Measurements from ENCODE around the gene UNC45B.
"Not testable (repeated sequence)": the region's sequence is repeated elsewhere in the genome, so short reads cannot be mapped to it uniquely, and the experiment has no call there.

The UNC45B gene

DNA sequence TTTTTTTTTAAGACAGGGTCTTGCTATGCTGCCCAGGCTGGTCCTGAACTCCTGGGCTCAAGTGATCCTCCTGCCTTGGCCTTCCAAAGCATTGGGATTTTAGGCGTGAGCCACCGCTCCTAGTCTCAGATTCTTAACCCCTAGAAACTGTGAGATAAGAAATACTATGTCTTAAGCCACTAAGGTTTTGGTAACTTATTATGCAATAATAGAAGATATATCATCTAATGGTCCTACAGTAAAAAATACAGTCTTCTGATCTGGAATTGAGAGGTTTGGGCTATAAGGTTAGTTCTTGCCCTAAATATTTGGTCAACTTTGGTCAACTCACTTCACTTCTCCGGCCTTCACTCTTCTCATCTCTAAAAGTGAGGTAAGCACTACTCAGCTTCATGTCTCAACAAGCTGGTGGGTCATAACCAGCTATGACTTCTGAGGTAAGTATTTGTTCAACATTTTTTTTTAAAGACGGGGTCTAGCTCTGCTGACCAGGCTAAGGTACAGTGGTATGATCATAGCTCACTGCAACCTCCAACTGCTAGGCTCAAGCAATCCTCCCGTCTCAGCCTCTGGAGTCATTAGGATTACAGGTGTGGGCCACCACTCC is 42.7 kb upstream of the UNC45B start:
- H3K9me3 Mint-ChIP-seq, result no peaks in the 10 kb centered on the region
- no peaks in the 10 kb centered on the region for H3K4me1 Mint-ChIP-seq
- peaks cover 43% of the 10 kb centered on the region for H3K36me3 Mint-ChIP-seq (ENCODE audit: low read depth)
- H3K27me3 Mint-ChIP-seq (ENCODE audit: low read depth), result no peaks in the 10 kb centered on the region
- no peak overlapping the region for H3K27ac Mint-ChIP-seq
- no peak overlapping the region for H3K4me3 Mint-ChIP-seq
- TF ChIP-seq, protein P1, sequence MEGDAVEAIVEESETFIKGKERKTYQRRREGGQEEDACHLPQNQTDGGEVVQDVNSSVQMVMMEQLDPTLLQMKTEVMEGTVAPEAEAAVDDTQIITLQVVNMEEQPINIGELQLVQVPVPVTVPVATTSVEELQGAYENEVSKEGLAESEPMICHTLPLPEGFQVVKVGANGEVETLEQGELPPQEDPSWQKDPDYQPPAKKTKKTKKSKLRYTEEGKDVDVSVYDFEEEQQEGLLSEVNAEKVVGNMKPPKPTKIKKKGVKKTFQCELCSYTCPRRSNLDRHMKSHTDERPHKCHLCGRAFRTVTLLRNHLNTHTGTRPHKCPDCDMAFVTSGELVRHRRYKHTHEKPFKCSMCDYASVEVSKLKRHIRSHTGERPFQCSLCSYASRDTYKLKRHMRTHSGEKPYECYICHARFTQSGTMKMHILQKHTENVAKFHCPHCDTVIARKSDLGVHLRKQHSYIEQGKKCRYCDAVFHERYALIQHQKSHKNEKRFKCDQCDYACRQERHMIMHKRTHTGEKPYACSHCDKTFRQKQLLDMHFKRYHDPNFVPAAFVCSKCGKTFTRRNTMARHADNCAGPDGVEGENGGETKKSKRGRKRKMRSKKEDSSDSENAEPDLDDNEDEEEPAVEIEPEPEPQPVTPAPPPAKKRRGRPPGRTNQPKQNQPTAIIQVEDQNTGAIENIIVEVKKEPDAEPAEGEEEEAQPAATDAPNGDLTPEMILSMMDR (IDR thresholded peaks at IDR 0.05; ENCODE audit: unreplicated experiment in 3 of 3), result no peak

DNA sequence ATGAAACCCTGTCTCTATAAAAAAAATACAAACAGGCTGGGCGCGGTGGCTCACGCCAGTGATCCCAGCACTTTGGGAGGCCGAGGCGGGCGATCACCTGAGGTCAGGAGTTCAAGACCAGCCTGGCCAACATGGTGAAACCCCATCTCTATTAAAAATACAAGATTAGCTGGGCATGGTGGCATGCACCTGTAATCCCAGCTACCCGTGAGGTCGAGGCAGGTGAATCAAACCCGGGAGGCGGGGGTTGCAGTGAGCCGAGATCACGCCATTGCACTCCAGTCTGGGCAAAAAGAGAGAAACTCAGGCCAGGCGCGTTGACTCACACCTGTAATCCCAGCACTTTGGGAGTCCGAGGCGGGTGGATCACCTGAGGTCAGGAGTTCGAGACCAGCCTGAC is 36.8 kb upstream of the UNC45B start:
- not testable (repeated sequence) for H3K4me1 Mint-ChIP-seq

DNA sequence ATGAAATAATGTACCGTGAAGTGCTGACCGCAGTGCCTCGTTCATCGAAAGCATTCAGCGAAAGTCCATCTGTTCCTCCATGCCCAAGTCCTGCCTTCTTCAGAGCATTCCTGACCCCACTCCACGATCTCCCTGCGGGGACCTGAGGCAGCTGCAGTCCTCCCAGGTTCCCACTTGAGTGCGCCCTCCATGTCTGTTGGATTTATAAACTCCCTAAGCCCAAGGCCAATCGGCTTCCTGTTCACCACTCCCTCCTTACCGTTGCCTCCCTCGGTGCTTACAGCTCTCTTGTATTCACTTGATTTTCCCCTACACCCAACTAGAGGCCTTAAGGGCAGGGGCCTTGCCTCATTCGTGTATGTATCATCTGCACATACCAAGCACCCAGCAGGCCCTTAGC is 30.8 kb upstream of the UNC45B start:
- no peak overlapping the region for H3K27ac Mint-ChIP-seq
- H3K9me3 Mint-ChIP-seq, result no peaks in the 10 kb centered on the region
- H3K4me3 Mint-ChIP-seq, result peak overlapping the region in 1 of 3 experiments; percentile 19
- peaks cover 12% of the 10 kb centered on the region for H3K27me3 Mint-ChIP-seq (ENCODE audit: low read depth)
- H3K4me1 Mint-ChIP-seq, result no peaks in the 10 kb centered on the region
- H3K36me3 Mint-ChIP-seq (ENCODE audit: low read depth), result no peaks in the 10 kb centered on the region
- TF ChIP-seq, protein P1 (IDR thresholded peaks at IDR 0.05; ENCODE audit: unreplicated experiment in 3 of 3), result no peak

More for the DNA sequence above, 36.8 kb upstream of the UNC45B start:
- H3K36me3 Mint-ChIP-seq (ENCODE audit: low read depth), result peaks cover 17% of the 10 kb centered on the region
- H3K27ac Mint-ChIP-seq; H3K4me3 Mint-ChIP-seq; H3K27me3 Mint-ChIP-seq (ENCODE audit: low read depth); H3K9me3 Mint-ChIP-seq: not testable (repeated sequence)

DNA sequence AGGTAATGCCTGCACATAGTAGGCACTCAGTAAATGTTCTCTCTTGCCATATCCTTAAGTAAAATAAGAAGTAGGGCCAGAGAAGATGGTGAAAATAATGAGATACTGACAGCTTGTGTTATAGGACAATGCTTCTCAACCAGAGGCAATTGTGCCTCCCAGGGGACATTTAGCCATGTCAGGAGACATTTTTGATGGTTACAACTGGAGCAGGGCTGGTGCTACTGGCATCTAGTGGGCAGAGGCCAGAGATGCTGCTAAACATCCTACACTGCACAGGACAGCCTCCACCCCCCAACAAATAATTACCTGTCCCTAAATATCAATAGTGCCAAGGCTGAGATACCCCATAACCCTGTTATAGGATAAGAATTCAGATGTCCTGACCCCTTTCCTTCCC is 29.6 kb upstream of the UNC45B start:
- TF ChIP-seq, protein P1 (IDR thresholded peaks at IDR 0.05; ENCODE audit: unreplicated experiment in 3 of 3), result no peak
- H3K27ac Mint-ChIP-seq, result peak overlapping the region in 1 of 3 experiments; percentile 17
- H3K27me3 Mint-ChIP-seq (ENCODE audit: low read depth), result peaks cover 10% of the 10 kb centered on the region
- peak overlapping the region; percentile 71 to 84 (median 77) for H3K4me3 Mint-ChIP-seq
- no peaks in the 10 kb centered on the region for H3K36me3 Mint-ChIP-seq (ENCODE audit: low read depth)
- no peaks in the 10 kb centered on the region for H3K9me3 Mint-ChIP-seq
- H3K4me1 Mint-ChIP-seq, result no peaks in the 10 kb centered on the region

DNA sequence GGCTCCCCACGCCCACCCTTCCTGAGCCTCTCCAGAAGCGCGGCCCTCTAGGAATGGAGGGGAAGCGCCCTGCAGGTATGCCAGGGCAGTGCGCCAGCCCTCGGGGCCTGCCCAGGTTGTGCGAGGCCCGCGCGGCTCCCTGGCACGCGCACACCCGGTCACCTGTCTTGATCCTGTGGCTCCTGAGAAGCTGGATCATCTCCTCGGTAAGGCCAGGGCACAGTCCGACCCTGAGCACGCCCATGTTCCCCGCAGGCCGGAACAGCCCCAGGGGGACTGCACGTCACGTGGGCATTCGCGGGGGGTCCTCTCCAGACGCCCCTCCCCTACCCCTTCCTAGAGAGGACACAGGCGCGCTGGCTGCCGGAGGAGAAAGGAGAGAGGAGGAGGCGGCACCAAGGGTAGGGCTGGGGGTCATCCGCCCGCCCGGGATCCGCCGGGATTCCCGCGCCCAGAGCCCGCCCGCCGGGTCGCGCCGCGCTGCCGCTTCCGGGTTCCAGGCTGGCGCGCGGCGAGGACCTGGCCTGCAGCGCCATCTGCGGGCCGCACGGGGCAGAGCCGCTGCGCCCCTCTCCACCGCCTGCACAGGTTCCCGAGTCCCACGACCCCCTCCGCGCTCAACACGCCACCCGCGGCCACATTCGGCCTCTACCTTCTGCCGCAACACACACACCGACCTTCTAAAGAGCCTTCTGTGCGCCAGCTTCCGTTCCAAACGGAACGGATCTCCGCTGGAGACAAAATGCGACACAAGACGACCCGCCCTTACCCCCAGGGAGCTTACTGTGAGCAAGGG is 28.0 kb upstream of the UNC45B start, which contains the start of gene RAD51D:
TSS of gene RAD51D (minus strand) at position 491 of the 796 bp plus-strand sequence. CDS start at position 244, 247 bp downstream.
- Mint-ChIP-seq H3K36me3 (ENCODE audit: low read depth) (no peaks in the 10 kb centered on the region), H3K9me3 (no peaks in the 10 kb centered on the region), H3K27ac (peak within 1 kb of the TSS in 2 of 3 experiments; percentile 65 to 81), H3K4me1 (no peaks in the 10 kb centered on the region), H3K4me3 (peak within 1 kb of the TSS; percentile 89 to 94 (median 94)), H3K27me3 (ENCODE audit: low read depth) (peaks cover 12% of the 10 kb centered on the region)
- TF ChIP-seq, protein P1 (IDR thresholded peaks at IDR 0.05; ENCODE audit: unreplicated experiment in 3 of 3), result peak; percentile 94 to 96 (median 95)

DNA sequence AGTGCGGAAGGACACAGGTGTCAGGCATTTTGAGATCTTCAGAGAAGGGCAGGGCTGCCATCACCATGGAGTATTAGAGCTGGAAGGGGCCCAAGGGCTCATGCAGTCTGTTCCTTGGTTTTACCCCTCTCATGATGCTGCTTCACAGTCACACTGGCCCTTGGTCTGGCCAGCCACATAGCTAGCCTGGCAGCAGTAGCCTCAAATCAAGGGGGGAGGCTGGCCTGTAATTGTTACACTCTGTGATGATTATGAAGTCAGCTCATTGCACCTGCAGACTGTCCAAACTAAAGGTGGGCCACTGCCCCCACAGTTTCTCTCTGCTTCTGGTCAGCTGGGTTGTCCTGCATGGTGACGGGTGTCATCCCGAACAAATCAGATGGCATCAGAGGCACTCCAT is 26.3 kb upstream of the UNC45B start, which contains the start of gene FNDC8:
TSS of gene FNDC8 (plus strand) at position 301 of the 400 bp plus-strand sequence. CDS start at position 380, 79 bp downstream.
- Mint-ChIP-seq H3K4me3 (peak within 1 kb of the TSS; percentile 43 to 71 (median 69)), H3K27ac (no peak within 1 kb of the TSS), H3K9me3 (no peaks in the 10 kb centered on the region), H3K4me1 (no peaks in the 10 kb centered on the region), H3K36me3 (ENCODE audit: low read depth) (no peaks in the 10 kb centered on the region), H3K27me3 (ENCODE audit: low read depth) (peaks cover 12% of the 10 kb centered on the region)
- TF ChIP-seq, protein P1 (IDR thresholded peaks at IDR 0.05; ENCODE audit: unreplicated experiment in 3 of 3), result no peak
